ENCODE results near the gene GSX2. TPM values are rescaled to one million over a fixed set of nuclear protein-coding genes. Genes with fewer than 3 reads are reported as not detected.

The GSX2 gene
- total and polyA plus RNA-seq, 2 of the 4 experiments (the other 2 are of a cell fraction): not detected

- H3K9me3 ChIP-seq (ENCODE audit: control insufficient read depth, insufficient read depth, low read length): no peaks in the 10 kb centered on the region
- H4K5ac ChIP-seq (ENCODE audit: low read depth, low read length): no peak overlapping the region
- H2BK120ac ChIP-seq (ENCODE audit: low read depth, low read length): no peak overlapping the region
- no peaks in the 10 kb centered on the region for H3K4me1 ChIP-seq (ENCODE audit: control insufficient read depth, insufficient read depth, low read length)
- no peak overlapping the region for H4K91ac ChIP-seq (ENCODE audit: insufficient read depth, low read depth, low read length)
- dilution Hi-C loops (cut with HindIII; ENCODE audit: low sequenced_read_pairs, unreplicated experiment): no loop called here
- H3K9ac ChIP-seq (ENCODE audit: low read depth, low read length): no peak overlapping the region
- no peak overlapping the region for H3K4me3 ChIP-seq (ENCODE audit: insufficient read depth, low read depth, low read length)
- TF ChIP-seq USF2 (IDR thresholded peaks at IDR 0.05; ENCODE audit: low read depth, low read length) (no peak), SMC3 (IDR thresholded peaks at IDR 0.05; ENCODE audit: low read depth, low read length) (no peak), RCOR1 (IDR thresholded peaks at IDR 0.05; ENCODE audit: insufficient replicate concordance, low read length) (no peak), FOS (IDR thresholded peaks at IDR 0.05; ENCODE audit: low read depth, low read length) (no peak), CEBPB (IDR thresholded peaks at IDR 0.05; ENCODE audit: low read depth, low read length) (no peak), MAZ (IDR thresholded peaks at IDR 0.05; ENCODE audit: borderline replicate concordance, low read depth, low read length) (no peak), MAFK (IDR thresholded peaks at IDR 0.05; ENCODE audit: low read depth, low read length) (no peak), RAD21 (IDR thresholded peaks at IDR 0.05; ENCODE audit: low read length) (no peak), ELK1 (IDR thresholded peaks at IDR 0.05; ENCODE audit: borderline replicate concordance, low read depth, low read length) (no peak), POLR2A (IDR thresholded peaks at IDR 0.05; ENCODE audit: low read depth, low read length) (no peak), NFE2L2 (IDR thresholded peaks at IDR 0.05; ENCODE audit: low read depth, low read length) (no peak), RFX5 (IDR thresholded peaks at IDR 0.05; ENCODE audit: low read depth, low read length) (no peak), CHD1 (IDR thresholded peaks at IDR 0.05; ENCODE audit: low read depth, low read length) (no peak)
- intact Hi-C loops (cut with micrococcal nuclease): no loop called here
- H3K36me3 ChIP-seq (ENCODE audit: control insufficient read depth, insufficient read depth, low read length): no peaks in the 10 kb centered on the region
- H2BK5ac ChIP-seq (ENCODE audit: low read depth, low read length, poor library complexity, severe bottlenecking): no peak overlapping the region
- no peak overlapping the region for H3K27ac ChIP-seq (ENCODE audit: insufficient read depth, low read length)
- H4K8ac ChIP-seq (ENCODE audit: low read depth in 2 of 2, low read length in 2 of 2): no peak overlapping the region
- H4K20me1 ChIP-seq (ENCODE audit: insufficient read depth, low read length): no peaks in the 10 kb centered on the region
- H3K79me1 ChIP-seq (ENCODE audit: low read depth in 1 of 2, low read length in 2 of 2): peaks cover 0 to 6% of the 10 kb centered on the region in 2 experiments; a peak in 1 of 4 replicates
- no peak overlapping the region for H3K14ac ChIP-seq (replicated peaks; ENCODE audit: low read depth, low read length)
- WGBS, 2 experiments (ENCODE audit: extremely low coverage in 2 of 2, insufficient read length in 1 of 2): 93% methylated on average over 3 of the region's 6 CpGs; no CpG with 5 or more reads in 1 of the 2 experiments
- H3K4me2 ChIP-seq (ENCODE audit: low read depth, low read length): no peak overlapping the region
- H3K4ac ChIP-seq (ENCODE audit: low read depth, low read length): no peak overlapping the region
- ChIA-PET CTCF (no interaction called here), POLR2A (ENCODE audit: unreplicated experiment) (no interaction called here)
- no peak overlapping the region for H2AK9ac ChIP-seq (replicated peaks; ENCODE audit: low read depth, low read length, poor library complexity)
- no TSS peak for BruUV-seq (replicated peaks)
- H3K9me1 ChIP-seq (ENCODE audit: insufficient read depth, low read length): peaks cover 14% of the 10 kb centered on the region
- no peak overlapping the region for H3K23ac ChIP-seq (ENCODE audit: low read depth, low read length)
- in situ Hi-C loops (cut with MboI; ENCODE audit: low sequenced_read_pairs): no loop called here
- H2BK20ac ChIP-seq (ENCODE audit: low read depth, low read length): no peak overlapping the region
- DNase-seq (no peak), ATAC-seq (ENCODE audit: low read depth) (no peak)
- H2BK15ac ChIP-seq (ENCODE audit: low read depth, low read length): no peak overlapping the region
- no peak overlapping the region for H3K18ac ChIP-seq (ENCODE audit: low read depth, low read length)
- no peak overlapping the region for H3K56ac ChIP-seq (ENCODE audit: extremely low read depth, insufficient read depth, low read length)
- no peak overlapping the region for H2AFZ ChIP-seq (replicated peaks; ENCODE audit: low read length, poor library complexity)
- peaks cover 30% of the 10 kb centered on the region for H3K27me3 ChIP-seq (ENCODE audit: control insufficient read depth, insufficient read depth, low read length)
- H2AK5ac ChIP-seq (ENCODE audit: low read depth, low read length): no peak overlapping the region
Observed at GRCh38 chr4:54094451-54094850, 5.5 kb upstream of the GSX2 start.

All from IMR-90 (cell line).